NCI-H774 (cell line): ENCODE results near the gene ZNF83.

Experiments used
- DNase-seq: peaks from one replicate; lab custom pipeline; 2025; lab: John Stamatoyannopoulos, UW

Gene ZNF83

DNA sequence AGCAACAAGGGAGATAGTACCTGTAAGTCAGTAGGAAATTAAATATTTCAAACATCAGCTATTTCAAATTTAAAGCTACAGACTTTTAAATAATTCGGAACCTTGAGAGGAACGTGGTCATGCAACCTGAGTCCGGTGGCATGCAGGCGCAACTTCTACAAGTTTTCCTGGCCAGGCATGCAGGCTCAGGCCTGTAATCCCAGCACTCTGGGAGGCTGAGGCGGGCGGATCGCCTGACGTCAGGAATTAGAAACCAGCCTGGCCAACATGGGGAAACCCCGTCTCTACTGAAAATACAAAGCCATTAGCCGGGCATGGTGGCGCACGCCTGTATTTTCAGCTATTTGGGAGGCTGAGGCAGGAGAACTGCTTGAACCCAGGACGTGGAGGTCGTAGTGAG, 70.2 kb downstream of the ZNF83 start:
- DNase-seq: no peak

DNA sequence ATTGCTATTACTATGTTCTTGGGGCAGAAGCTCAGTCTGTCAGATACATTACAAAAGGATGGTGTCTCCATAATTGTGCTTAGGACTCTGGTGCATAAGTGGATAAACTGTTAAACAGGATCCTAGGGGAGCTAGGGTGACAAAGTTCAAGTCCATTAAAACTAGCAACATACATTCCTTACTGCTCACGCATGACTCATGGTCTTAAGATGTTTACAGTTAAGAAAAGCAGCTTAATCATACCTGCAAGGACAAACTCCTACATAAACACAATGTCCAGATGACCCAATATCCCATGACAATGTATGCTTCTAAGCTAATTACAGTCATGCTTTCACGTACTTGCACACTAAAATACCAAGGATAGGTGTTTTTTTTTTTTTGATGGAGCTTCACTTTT, 71.6 kb downstream of the ZNF83 start:
- DNase-seq: no peak

DNA sequence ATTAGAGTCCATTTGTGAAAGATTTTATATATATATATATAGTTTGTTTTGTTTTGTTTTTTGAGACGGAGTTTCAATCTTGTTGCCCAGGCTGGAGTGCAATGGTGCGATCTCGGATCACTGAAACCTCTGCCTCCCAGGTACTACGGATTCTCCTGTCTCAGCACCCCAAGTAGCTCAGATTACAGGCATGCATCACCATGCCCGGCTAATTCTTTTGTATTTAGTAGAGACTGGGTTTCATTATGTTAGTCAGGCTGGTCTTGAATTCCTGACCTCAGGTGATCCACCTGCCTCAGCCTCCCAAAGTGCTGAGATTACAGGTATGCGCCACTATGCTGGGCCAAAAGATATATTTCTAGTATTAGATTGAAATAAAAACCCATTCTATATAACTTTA, 72.0 kb downstream of the ZNF83 start:
- no peak for DNase-seq
